HS-5 (cell line): ENCODE results near the gene ACTG2.
"Not testable (repeated sequence)": the region's sequence is repeated elsewhere in the genome, so short reads cannot be mapped to it uniquely, and the experiment has no call there.

ENCODE experiments used
- DNase-seq: peaks from one replicate; pipeline ENCODE4 v3.0.0-alpha.2; 2012; ENCODE audit warnings: low read depth

ACTG2 gene

DNA sequence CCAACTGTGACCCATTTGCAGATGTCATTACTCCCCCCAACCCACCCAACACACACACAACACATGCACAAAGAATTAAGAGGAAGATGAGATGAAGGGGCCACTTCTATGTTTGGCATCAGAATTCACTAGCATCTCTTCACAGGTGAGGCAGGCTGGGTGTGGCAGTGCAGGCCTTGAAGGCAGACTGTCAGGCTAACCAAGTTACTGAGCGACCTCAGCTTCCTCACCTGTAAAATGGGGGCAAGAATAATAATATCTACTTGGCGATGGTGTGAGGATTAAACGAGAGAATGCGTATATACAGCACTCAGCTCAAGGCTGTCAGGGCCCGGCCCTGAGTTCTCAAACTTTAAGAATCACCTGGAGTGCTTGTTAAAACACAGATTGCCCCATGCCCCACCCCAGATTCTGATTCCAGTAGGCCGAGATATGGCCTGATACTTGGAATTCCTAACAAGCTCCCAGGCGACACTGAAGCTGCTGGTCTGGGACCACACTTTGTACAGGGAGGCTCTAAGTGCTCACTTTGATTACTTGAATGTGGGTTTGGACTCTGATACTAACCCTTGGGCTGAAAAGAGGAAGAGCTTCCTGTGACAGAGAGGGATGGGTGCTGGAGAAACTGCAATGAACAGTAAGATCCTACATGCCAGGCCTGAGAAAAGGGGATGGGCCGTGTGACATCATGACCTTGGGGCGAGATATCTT is 1.1 kb downstream of the ACTG2 start:
- no peak for DNase-seq

DNA sequence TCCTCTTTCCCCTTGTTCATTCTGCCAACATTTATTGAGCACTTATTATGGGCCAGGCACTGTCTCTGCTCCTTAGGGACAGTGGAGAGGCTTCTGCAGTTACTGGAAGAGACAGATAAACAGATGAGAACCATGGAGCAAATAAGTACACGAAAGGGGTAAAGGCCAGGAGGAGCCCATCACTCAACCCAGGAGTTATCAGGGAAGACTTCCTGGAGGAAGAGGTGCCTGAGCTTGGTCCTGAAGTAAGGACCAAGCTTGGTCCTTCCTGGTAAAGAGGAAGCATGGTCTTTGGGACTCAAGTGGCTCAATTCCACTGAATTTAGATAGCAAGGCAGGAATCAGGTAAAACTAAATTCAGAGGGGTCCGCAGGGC is 1.7 kb downstream of the ACTG2 start:
- DNase-seq, result no peak

DNA sequence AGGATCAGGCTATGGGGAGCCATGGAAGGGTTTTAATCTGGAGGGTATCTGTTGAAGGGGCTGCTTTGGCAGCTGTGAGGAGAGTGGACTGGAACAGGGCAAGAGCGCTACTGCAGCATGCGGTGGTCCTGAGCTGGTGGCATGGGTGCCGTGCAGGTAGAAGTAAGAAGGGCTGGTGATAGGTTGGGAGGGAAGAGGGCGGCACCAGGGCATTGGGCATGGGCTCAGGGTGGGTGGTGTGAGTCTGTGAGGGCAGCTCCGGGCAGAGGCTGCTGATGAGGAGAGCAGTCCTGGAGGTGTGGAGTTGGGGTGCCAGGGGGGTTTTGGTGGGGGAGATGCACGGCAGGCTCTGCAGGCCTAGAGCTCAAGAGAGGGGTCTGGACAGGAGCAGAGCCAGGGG is 2.1 kb downstream of the ACTG2 start:
- DNase-seq, result no peak

DNA sequence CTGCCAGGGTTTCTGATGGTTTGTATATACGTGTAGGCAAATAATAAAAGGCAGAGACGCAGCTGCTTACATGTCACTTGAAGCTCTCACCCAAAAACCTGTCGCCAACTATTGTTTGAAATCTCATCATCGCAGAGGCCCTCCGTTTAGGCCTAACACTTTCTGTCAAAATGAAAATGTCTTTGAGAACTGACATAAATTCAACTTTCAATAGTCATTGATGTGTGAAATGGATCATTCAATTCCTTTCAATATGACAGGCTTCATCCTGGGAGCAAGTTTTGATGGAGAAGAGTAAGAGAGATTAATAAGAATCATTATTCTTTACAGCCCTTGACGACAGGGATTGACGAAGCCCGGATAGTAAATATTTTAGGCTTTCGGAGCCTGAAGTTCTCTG is 2.7 kb downstream of the ACTG2 start:
- DNase-seq, result no peak

DNA sequence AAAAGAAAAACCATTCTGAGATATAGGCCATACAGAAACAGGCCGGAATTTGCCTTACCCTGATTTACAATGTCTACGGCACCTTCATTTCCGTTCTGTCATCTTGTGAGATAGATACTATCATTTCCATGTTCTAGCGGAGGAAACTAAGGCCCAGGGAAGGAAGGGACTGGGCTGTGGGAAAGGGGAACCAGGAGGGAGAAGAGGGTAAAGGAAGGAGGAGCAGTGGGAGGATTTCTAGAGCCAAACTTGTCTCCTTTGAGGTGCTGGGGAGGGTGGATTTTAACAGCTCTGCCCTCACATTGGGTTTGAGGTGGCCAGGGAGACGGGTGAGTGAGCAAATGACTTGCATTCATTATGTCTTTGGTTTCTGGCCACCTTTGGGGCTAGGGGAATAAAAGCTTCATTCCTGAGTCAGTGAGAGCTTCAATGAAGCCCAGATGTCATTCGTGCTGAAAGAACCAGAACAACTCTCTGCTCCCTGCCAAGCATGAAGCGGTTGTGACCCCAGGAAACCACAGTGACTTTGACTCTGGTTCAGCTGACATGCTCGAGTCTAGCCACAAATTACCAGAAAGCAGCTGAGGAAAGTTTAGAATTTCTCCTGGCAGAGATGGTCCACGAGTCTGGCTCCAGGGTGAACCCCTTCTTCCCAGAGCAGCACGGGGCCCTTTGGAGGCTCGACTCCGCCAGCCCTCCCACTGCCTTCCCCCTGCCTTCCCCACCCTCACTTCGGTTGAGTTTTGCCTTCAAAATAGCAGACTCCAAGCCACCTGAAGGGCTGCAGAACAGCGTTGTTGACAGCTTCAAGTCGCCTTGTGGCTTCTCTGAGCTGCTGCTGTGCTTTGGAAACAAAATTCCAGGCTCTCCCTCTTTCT is 3.8 kb downstream of the ACTG2 start:
- DNase-seq, result peak; percentile 66

DNA sequence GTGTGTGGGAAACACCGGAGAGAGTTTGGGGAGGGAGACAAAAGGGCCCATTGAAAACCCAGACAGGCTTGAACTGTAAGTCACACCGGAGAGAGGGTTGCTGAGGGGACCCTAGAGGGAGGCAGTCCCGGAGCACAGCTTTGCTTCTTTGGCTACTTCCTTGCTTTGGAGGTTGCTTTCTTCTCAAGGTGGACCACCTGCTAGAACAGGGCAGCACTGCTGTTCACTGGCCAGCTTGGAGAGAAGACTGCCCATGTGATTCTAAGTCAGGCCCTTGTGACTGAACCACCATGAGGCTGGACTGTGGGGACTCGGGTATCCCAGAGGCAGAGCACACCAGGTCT is 4.4 kb downstream of the ACTG2 start:
- no peak for DNase-seq

DNA sequence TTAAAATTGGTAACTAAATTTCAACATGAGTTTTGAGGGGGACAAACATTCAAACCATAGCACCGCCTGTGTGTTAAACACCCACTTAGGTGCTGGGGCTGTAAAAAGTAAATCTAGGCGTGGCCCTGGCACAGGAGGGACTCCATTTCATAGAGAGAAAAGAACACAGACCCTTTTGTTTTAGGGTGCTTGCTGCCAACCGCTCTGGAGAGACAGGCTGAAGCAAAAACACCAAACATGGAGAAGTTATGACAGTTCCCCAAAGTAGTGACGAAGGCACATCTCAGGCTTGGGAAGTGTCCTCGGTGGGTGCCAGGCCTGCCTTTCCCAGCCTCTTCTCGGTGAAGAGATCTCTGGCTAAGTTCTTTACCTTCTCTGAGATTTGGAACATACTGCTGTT is 5.1 kb downstream of the ACTG2 start:
- no peak for DNase-seq

DNA sequence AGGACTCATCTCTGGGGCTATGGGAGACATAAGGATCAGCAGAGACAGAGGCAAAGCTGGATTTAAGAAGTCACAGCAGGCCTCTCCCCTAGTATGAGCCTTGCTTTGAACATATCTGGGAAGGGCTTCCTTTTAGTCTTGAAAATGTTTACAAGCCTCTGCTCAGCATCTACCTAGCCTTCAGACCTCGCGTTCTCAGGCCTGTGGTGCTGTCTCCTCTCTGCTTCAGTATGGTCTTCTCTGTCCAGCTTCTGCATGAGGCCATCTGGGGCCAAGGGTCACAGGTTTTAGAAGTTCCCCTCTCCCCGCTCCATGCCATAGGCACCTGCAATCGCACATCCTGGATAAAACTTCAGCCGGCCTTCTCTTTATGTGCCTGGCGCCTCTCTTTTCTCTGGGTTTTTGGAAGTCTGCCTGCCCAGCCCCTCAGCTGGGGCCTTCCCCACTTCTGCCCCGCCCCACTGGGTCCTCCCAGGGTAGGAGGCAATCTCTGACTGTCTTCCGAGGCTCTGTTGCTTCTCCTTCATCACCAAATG is 7.1 kb downstream of the ACTG2 start:
- DNase-seq, result no peak

DNA sequence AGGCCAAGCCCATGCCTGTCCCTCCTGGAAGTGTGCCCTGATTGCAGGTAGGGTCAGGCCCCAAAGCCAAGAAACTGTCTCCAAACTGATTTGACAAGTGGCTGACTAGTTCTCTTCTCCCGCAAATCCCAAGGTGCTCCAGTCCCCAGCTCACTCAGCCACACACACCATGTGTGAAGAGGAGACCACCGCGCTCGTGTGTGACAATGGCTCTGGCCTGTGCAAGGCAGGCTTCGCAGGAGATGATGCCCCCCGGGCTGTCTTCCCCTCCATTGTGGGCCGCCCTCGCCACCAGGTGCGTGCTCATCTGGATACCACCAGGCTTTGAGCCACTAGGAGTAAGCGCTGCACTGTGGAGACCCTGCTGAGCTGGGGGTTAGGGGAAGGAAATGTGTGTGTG is 8.3 kb downstream of the ACTG2 start:
- no peak for DNase-seq

DNA sequence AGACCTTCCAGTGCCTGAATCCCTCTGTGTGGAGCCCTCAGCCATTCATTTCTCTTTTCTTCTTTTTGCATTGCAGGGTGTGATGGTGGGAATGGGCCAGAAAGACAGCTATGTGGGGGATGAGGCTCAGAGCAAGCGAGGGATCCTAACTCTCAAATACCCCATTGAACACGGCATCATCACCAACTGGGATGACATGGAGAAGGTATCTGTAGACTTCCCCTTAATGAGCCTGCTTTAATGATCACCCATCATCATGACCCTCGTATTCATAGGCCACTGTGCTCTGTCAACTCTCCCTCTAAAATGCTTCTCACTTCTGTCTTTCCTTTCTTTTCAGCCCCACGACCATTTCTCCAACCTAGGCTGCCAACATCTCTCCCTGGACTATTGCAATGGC is 9.5 kb downstream of the ACTG2 start:
- DNase-seq, result no peak

DNA sequence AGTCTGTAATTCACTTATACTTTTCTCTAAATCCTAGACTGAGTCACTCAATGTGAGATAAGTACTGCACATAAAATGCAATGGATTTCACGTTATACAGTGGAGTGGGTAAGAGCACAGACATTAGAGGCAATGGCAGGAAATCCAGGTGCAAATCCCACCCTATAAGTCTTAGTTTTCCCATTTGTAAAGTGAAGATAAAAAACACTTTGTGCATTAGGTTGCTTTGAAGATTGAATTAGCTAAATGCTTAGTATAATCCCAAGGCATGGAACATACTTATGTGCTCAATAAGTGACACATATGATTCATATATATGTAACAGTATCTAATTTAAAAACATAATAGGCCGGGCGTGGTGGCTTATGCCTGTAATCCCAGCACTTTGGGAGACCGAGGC is 10.5 kb downstream of the ACTG2 start:
- DNase-seq, result no peak

DNA sequence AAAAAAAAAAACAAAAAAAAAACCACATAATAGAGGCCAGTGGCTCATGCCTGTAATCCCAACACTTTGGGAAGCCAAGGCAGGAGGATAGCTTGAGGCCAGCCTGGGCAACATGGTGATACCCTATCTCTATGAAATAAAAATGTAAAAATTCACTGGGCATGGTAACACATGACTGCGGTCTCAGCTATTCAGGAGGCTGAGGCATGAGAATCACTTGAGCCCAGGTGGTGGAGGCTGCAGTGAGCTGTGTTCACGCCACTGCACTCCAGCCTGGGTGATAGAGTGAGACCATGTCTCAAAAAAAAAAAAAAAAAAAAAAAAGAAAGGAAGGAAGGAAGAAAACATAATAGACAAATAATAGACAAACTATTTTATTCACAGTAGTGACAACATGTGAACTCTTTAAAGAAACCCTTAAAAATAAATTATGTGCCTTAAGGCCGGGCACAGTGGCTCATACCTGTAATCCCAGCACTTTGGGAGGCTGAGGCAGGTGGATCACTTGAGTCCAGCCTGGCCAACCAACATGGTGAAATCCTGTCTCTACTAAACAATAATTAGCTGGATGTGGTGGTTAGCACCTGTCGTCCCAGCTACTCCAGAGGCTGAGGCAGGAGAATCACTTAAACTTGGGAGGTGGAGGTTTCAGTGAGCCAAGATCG is 11.3 kb downstream of the ACTG2 start:
- not testable (repeated sequence) for DNase-seq

DNA sequence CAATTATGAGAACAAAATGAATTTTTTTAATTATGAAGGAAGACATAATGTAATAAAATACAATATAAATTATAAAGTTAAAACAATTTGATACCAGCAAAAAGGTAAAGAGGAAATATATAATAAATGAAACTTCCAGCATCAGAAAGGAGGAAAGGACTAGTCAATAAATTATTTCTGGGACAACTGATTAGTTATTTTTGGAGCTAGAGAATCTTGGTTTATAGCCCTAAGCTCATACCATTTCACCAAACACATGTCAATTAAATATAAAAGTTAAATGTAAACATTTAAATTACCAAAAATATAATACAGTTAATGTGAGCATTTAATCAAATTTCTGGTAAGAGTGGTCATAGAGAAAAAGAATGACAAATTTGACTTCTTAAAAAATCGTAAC is 12.1 kb downstream of the ACTG2 start:
- DNase-seq, result no peak

DNA sequence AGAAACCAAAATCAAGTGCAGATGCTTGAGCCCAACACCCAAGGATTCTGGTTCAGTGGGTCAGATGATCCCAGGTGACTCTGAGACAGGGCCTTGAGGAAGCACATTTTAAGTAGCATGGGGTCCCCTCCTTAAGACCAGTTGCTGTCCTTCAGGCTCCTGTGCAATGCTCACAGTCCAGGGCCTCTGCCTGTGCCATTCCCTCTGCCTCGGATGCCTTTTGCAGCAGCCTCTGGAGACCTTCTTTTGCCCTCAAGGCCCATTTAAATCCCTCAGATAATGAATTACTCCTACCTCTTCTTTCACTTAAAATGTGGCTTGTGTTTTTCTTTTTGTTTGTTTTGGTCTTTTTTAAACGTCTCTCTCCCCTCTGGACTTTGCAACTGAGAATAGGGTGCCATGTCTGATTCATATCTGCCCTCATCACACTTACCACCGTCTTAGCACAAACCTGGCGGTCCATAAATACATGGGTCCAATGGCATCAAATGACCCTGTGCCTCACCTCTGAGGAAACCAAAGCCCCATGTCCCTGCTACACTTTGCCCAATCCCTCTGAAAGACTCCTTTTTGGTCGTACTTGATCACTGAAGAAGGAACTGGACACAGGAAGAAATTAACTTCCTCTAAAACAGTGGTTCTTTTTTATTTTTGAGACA is 14.2 kb downstream of the ACTG2 start:
- DNase-seq, result no peak

DNA sequence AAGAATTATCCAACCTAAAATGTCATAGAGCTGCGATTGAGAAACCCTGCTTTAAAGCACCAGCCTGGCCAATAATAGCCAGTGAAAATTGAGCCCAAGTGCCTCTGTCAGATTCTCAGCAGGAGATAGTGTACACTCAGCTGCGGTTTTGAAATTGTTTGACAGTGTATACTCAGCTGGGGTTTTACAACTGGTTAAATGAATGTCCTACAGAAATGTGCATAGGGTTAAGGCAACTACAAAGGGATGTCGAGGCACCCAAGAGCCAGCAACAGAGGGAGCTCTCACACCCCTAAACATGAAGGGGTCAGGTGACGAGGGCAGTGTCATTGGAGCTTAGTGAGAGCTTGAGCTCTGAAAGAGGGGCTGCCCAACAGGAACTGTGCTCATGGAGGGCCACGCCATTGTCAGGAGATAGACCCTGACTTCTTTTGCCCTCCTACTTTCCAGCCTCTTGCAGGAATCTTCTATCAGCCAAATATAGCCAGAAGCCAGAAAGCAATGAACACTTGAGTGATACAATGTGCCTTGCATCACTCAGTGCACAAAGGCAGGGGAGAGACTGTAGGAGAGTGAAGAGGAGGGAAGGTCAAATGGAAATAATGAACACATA is 15.1 kb downstream of the ACTG2 start:
- no peak for DNase-seq

DNA sequence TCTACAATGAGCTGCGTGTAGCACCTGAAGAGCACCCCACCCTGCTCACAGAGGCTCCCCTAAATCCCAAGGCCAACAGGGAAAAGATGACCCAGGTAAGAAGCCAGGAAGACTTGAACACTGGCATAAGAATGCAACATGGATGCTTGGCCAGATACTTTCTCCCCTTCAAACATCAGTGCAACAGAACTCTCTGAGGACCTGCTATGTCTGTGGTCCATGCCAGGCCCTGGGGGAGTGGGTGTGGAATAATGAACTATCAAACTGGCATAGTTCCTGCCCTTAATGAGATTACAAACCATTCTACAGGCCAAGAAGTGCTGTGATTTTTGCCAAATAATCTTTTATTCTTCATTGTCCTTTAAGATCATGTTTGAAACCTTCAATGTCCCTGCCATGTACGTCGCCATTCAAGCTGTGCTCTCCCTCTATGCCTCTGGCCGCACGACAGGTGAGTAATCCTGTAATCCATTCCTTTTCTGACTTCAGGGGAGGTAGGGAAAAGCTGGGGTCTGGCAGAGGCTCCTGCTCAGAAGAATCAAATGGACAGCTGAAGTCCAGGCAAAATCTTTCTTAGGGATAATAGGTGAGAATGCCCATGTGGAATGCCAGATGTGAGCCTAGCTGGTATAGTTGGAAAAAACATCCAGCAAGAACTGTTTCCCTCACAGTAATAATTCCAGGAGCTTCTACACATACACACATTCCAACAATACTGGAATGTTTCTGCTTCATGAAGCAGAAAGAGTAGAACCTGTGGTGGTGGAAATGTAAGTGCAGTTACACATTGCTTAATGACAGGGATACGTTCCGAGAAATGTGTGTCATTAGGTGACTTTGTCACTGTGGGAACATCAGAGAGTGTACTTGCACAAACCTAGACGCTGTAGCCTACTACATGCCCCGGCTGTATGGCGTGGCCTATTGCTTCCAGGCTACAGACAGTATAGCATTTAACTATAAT is 16.2 kb downstream of the ACTG2 start:
- DNase-seq, result no peak

DNA sequence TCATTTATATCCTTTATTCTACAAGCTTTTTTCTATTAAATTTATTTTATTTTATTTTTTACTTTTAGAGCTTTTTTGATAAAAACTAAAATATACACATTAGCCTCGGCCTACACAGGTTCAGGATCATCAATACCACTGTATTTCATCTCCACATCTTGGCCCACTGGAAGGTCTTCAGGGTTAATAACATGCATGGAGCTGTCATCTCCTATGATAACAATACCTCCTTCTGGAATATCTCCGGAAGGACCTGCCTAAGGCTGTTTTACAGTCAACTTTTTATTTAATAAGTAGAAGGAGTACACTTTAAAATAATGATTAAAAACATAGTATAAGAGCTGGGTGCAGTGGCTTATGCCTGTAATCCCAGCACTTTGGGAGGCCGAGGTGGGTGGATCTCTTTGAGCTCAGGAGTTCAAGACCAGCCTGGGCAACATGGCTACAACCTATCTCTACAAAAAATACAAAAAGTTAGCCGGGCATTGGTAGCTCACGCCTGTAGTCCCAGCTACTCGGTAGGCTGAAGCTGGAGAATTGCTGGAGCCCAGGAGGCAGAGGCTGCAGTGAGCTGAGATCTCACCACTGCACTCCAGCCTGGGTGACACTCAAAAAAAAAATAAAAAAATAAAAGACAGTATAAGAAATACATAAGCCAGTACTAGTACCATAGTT is 18.2 kb downstream of the ACTG2 start:
- DNase-seq, result no peak

DNA sequence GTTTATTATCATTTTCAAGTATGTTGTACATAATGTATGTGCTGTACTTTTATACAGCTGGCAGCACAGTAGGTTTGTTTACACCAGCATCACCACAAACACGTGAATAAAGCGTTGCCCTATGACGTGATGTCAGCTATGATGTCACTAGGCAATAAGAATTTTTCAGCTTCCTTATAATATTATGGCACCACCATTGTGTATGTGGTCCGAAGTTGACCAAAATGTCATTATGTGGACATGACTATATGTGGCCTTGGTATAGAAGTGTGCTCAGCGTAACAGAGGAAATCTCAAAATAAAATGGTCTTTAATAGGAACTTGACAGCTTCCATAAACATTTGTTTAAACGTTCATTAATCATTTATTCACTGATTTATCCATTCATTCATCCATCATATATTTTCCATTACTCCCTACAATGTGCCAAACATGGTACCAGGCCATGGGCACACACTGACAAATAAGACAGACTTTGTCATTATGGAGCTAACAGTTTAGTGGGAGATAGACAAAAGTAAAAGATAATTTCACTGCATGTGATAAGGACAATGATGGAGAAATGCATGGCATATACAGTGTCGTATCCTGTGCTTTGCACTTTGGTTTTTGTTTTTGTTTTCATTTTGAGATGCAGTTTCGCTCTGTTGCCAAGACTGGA is 18.9 kb downstream of the ACTG2 start:
- DNase-seq, result no peak

DNA sequence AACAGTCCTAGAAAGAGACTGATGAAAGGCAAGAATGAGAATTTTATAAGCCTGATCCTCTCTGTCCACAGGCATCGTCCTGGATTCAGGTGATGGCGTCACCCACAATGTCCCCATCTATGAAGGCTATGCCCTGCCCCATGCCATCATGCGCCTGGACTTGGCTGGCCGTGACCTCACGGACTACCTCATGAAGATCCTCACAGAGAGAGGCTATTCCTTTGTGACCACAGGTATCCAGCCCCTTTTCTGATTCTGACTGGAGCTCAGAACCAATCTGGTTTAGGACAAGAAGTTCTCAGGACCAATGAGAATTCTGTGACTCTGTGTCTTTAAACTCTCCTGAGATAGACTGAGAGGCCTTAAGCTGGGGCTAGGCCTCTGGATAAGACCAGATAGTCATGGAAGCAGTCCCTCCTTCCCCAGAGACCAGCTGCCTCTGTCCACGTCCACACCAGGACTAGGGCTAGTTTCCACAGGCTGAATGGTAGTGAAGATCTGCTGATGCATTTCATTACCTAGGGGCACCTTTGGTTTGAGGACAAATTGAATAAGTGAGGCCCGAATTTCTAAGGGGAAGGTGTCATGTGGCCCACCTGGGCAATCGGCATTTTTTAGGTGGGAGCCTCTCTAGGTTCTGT is 20.7 kb downstream of the ACTG2 start:
- DNase-seq, result no peak
